DOHH2 (cell line): ENCODE measurements around the gene TOMT.
A peak's percentile ranks its signal among the peaks of the same experiment; 100 is the strongest.

Experiments used
- H3F3A ChIP-seq: fragments of 200-600 bp; sonication (generic), shearing (Covaris generic); 2 replicates; pipeline ENCODE4 v1.6.0; 2016; ENCODE audit warnings: antibody characterized with exemption, mild to moderate bottlenecking; ENCODE audit not compliant: control insufficient read depth, insufficient read depth
- H3K27ac ChIP-seq: fragments of 200-600 bp; sonication (generic); 2 replicates; pipeline ENCODE4 v1.5.1; 2014; ENCODE audit warnings: low read depth, mild to moderate bottlenecking, low read length, moderate library complexity
- H3K27me3 ChIP-seq: fragments of 200-600 bp; sonication (generic); 2 replicates; pipeline ENCODE4 v1.6.1; 2014; ENCODE audit warnings: mild to moderate bottlenecking, low read length, mixed read lengths; ENCODE audit not compliant: control insufficient read depth
- H3K36me3 ChIP-seq: fragments of 200-600 bp; sonication (generic); 2 replicates; pipeline ENCODE4 v1.6.1; 2014; ENCODE audit warnings: mild to moderate bottlenecking, low read length, moderate library complexity, mixed read lengths; ENCODE audit not compliant: control insufficient read depth
- H3K4me1 ChIP-seq: fragments of 200-600 bp; sonication (generic); 2 replicates; pipeline ENCODE4 v1.6.1; 2014; ENCODE audit warnings: mild to moderate bottlenecking, low read length, mixed read lengths; ENCODE audit not compliant: control insufficient read depth
- H3K4me2 ChIP-seq: fragments of 200-600 bp; sonication (generic); 2 replicates; pipeline ENCODE4 v1.6.0; 2014; ENCODE audit warnings: mild to moderate bottlenecking, low read length, moderate library complexity
- H3K4me3 ChIP-seq: fragments of 200-600 bp; sonication (generic); 2 replicates; pipeline ENCODE4 v1.5.1; 2014; ENCODE audit warnings: mild to moderate bottlenecking, low read length, mixed read lengths
- H3K79me2 ChIP-seq: fragments of 200-600 bp; sonication (generic); 2 replicates; pipeline ENCODE4 v1.6.1; 2014; ENCODE audit warnings: mild to moderate bottlenecking, low read length, mixed read lengths; ENCODE audit not compliant: control insufficient read depth
- H3K9me2 ChIP-seq: fragments of 200-600 bp; sonication (generic); replicated peaks from 2 replicates; pipeline ENCODE4 v1.6.1; 2014; ENCODE audit warnings: mild to moderate bottlenecking, low read length, mixed read lengths; ENCODE audit not compliant: control insufficient read depth
- H3K9me3 ChIP-seq: fragments of 200-600 bp; sonication (generic); 2 replicates; pipeline ENCODE4 v1.6.1; 2014; ENCODE audit warnings: antibody characterized with exemption, low read length, mixed read lengths; ENCODE audit not compliant: control insufficient read depth, insufficient read depth
- H4K20me1 ChIP-seq: fragments of 200-600 bp; sonication (generic); 2 replicates; pipeline ENCODE4 v1.6.0; 2014; ENCODE audit warnings: low read depth, mild to moderate bottlenecking, antibody characterized with exemption, low read length, moderate library complexity; ENCODE audit not compliant: control insufficient read depth, insufficient read depth
- EZH2phosphoT487 ChIP-seq: fragments of 200-600 bp; sonication (generic); IDR thresholded peaks from 2 replicates; pipeline ENCODE4 v1.6.1; 2017; ENCODE audit warnings: borderline replicate concordance, mild to moderate bottlenecking, antibody characterized with exemption, low read length, moderate library complexity, mixed read lengths
- TF ChIP-seq, protein P1 (sequence below): fragments of 200-600 bp; sonication (generic); IDR thresholded peaks from one replicate; pipeline ENCODE4 v1.5.1; 2014; ENCODE audit warnings: antibody characterized with exemption, mild to moderate bottlenecking, low read depth, low read length; ENCODE audit not compliant: poor library complexity, severe bottlenecking

The TOMT gene

DNA sequence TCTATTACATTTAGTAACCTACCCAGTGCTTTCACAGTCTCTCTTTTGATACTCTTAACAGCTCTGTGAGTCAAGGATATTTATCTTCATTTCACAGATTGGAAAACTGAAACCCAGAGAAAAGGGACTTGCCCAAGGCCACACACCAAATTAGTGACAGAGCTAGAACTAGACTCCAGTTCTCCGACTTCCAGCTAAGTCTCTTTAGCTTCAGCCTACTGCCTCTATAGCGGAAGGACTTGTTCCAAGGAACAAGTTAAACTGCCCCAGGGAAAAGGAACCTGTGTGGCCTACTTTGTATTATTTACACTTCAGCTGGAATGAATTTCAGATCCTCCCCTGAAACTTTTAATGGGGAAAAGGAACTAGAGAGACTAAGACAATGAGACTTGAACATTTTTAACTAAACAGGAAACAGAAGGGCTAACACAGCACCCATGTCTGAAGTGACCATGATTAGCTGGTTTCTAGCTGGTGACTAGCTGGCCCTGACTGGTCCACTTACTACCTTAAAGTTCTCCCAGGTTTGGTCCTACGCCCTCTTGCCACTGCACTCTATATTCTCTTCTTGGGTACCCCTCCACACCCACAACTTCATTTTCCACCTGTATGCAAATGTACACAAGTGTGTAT, 23.8 kb upstream of the TOMT start:
- peak overlapping the region; percentile 81; the same call in 1 of the 2 replicates for H3K4me2 ChIP-seq

DNA sequence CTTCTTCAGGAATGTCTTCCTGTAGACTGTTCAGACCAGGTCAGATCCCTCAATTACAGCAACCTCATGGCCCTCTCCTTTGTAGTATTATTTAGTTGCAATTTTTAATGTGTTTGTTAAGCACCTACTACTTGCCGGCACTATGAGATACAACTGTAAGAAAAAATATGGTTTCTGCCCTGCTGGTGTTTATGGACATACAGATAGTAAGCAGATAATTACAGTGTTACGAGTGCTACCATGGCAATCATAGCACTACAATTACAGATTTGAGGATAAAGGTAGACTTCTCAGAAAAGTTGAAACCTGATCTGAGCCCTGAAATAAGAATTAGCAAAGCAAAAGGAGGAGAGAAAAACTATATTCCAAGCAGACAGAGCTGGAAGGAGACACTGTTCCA, 22.3 kb upstream of the TOMT start:
- H3K27me3 ChIP-seq, result no peaks in the 10 kb centered on the region
- no peak overlapping the region for H3K4me3 ChIP-seq
- peaks cover 3% of the 10 kb centered on the region for H3K36me3 ChIP-seq
- H3K9me3 ChIP-seq, result no peaks in the 10 kb centered on the region
- H3K4me2 ChIP-seq, result no peak overlapping the region
- TF ChIP-seq EZH2phosphoT487, result no peak
- TF ChIP-seq, protein P1, sequence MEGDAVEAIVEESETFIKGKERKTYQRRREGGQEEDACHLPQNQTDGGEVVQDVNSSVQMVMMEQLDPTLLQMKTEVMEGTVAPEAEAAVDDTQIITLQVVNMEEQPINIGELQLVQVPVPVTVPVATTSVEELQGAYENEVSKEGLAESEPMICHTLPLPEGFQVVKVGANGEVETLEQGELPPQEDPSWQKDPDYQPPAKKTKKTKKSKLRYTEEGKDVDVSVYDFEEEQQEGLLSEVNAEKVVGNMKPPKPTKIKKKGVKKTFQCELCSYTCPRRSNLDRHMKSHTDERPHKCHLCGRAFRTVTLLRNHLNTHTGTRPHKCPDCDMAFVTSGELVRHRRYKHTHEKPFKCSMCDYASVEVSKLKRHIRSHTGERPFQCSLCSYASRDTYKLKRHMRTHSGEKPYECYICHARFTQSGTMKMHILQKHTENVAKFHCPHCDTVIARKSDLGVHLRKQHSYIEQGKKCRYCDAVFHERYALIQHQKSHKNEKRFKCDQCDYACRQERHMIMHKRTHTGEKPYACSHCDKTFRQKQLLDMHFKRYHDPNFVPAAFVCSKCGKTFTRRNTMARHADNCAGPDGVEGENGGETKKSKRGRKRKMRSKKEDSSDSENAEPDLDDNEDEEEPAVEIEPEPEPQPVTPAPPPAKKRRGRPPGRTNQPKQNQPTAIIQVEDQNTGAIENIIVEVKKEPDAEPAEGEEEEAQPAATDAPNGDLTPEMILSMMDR, result no peak
- peaks cover 29% of the 10 kb centered on the region for H3K4me1 ChIP-seq
- 0 out of 2 replicates have a peak, but pooled peaks cover 5% of the 10 kb centered on the region for H4K20me1 ChIP-seq
- peaks cover 6% of the 10 kb centered on the region; the same call in 1 of the 2 replicates for H3F3A ChIP-seq
- no peaks in the 10 kb centered on the region for H3K9me2 ChIP-seq
- H3K27ac ChIP-seq, result no peak overlapping the region
- peaks cover 18% of the 10 kb centered on the region for H3K79me2 ChIP-seq

More for the DNA sequence above, 23.8 kb upstream of the TOMT start:
- TF ChIP-seq EZH2phosphoT487, result no peak
- TF ChIP-seq, protein P1, result no peak
- no peaks in the 10 kb centered on the region for H3K9me2 ChIP-seq
- H3K4me1 ChIP-seq, result peaks cover 41% of the 10 kb centered on the region
- H3K27me3 ChIP-seq, result no peaks in the 10 kb centered on the region
- peak overlapping the region; percentile 80; the same call in 1 of the 2 replicates for H3K4me3 ChIP-seq
- 0 out of 2 replicates have a peak, but pooled peaks cover 5% of the 10 kb centered on the region for H4K20me1 ChIP-seq
- peaks cover 33% of the 10 kb centered on the region for H3K79me2 ChIP-seq
- H3F3A ChIP-seq, result peaks cover 6% of the 10 kb centered on the region; the same call in 1 of the 2 replicates
- peak overlapping the region; percentile 16; the same call in 1 of the 2 replicates for H3K27ac ChIP-seq
- H3K9me3 ChIP-seq, result no peaks in the 10 kb centered on the region
- H3K36me3 ChIP-seq, result peaks cover 7% of the 10 kb centered on the region

DNA sequence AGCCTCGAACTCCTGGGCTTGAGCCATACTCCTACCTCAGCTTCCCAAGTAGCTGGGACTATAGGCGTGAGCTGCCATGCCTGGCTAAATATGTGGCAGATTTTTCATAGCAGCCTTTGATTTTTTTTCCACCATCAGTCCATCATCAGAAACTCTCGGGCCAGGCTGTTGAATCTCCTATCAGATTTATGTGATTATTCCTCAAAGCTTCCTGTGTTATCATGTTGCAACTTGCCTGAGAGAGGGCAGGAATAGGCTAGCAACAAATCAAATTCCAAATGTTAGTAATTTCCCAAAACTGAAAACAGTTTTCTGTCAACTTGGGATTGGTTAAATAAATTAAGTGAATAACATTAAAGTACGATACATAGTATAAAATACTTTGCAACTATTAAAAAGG, 21.6 kb upstream of the TOMT start:
- Histone ChIP-seq H3K9me3 (no peaks in the 10 kb centered on the region), H4K20me1 (0 out of 2 replicates have a peak, but pooled peaks cover under 1% of the 10 kb centered on the region), H3K4me2 (no peak overlapping the region), H3K4me1 (peaks cover 22% of the 10 kb centered on the region), H3F3A (peaks cover 6% of the 10 kb centered on the region; the same call in 1 of the 2 replicates), H3K36me3 (no peaks in the 10 kb centered on the region; the same call in 1 of the 2 replicates), H3K27me3 (no peaks in the 10 kb centered on the region), H3K4me3 (no peak overlapping the region), H3K27ac (no peak overlapping the region), H3K79me2 (peaks cover 12% of the 10 kb centered on the region), H3K9me2 (no peaks in the 10 kb centered on the region)
- TF ChIP-seq, protein P1, result no peak
- no peak for TF ChIP-seq EZH2phosphoT487
